MCF 10A (cell line): ENCODE results near the gene CIBAR2. TPM values are rescaled to one million over a fixed set of nuclear protein-coding genes. Genes with fewer than 3 reads are reported as not detected.

Experiments used
- BruUV-seq: library from RNA; stranded (reverse); fragments of 400-500 nt; replicated peaks from 2 replicates; lab custom pipeline; 2021; lab: Mats Ljungman, UMichigan
- CTCF ChIA-PET: fragments of 300-600 bp; sonication (Branson Sonifier 250); formaldehyde crosslinking; extraction: SDS; loops from one replicate; lab custom pipeline; 2021; ENCODE audit warnings: antibody characterized with exemption, inconsistent platforms; lab: Yijun Ruan, JAX
- POLR2A ChIA-PET: fragments of 300-600, 350-650 bp; sonication (Branson Sonifier 250); formaldehyde crosslinking; extraction: SDS; loops from one replicate; lab custom pipeline; 2020; ENCODE audit warnings: antibody characterized with exemption, inconsistent platforms; lab: Yijun Ruan, JAX
- DNase-seq: peaks from one replicate; pipeline ENCODE4 v3.0.0-alpha.2; 2018; ENCODE audit not compliant: unreplicated experiment
- H3K27ac Mint-ChIP-seq: one replicate; pipeline ENCODE4 v1.8.0; 2022; ENCODE audit warnings: mild to moderate bottlenecking, low read depth, mixed read lengths; ENCODE audit not compliant: unreplicated experiment
- H3K27me3 Mint-ChIP-seq: one replicate; pipeline ENCODE4 v1.8.0; 2022; ENCODE audit warnings: mixed read lengths; ENCODE audit not compliant: insufficient read depth, unreplicated experiment
- H3K36me3 Mint-ChIP-seq: one replicate; pipeline ENCODE4 v1.8.0; 2022; ENCODE audit warnings: mild to moderate bottlenecking, moderate library complexity, mixed read lengths; ENCODE audit not compliant: insufficient read depth, unreplicated experiment
- H3K4me1 Mint-ChIP-seq: one replicate; pipeline ENCODE4 v1.8.0; 2022; ENCODE audit warnings: mixed read lengths; ENCODE audit not compliant: insufficient read depth, unreplicated experiment
- H3K4me3 Mint-ChIP-seq: one replicate; pipeline ENCODE4 v1.8.0; 2022; ENCODE audit warnings: mild to moderate bottlenecking, moderate library complexity, mixed read lengths; ENCODE audit not compliant: unreplicated experiment
- H3K9me3 Mint-ChIP-seq: one replicate; pipeline ENCODE4 v1.8.0; 2022; ENCODE audit warnings: mixed read lengths; ENCODE audit not compliant: unreplicated experiment
- intact Hi-C: fragments of 100-400 bp; cut with micrococcal nuclease; formaldehyde crosslinking; loops from 2 replicates; pipeline ENCODE4 v1.14.1; 2022
- total RNA-seq: library from RNA; stranded (reverse); gene quantifications from 2 replicates; pipeline ENCODE4 v1.2.3, GENCODE V29; 2022
- TF ChIP-seq, protein P1 (sequence below): fragments of 200-600 bp; IDR thresholded peaks from one replicate; pipeline ENCODE4 v1.8.0; 2022; ENCODE audit warnings: antibody characterized with exemption, mild to moderate bottlenecking; ENCODE audit not compliant: unreplicated experiment

The CIBAR2 gene
- total RNA-seq, 1 experiment from 2014 or later = not detected

DNA sequence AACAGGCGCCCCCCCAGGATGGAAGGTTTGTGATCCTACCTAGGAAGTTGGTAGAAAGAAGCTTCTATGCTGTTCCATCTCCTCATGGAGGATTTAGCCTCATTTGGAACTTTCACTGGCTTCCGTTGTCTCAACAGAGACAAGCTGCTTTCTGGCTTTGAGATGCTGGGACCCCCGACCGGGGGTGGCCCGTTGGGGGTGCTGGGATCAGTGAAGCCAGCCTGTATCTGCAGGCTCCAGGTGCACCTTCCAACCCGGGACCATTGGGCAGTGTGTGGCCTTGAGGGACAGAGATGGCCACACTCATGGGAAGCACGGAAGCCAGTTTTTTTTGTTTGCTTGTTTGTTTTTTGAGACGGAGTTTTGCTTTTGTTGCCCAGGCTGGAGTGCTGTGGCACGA, 15.4 kb downstream of the CIBAR2 start:
- BruUV-seq = no TSS peak
- Mint-ChIP-seq H3K27ac (no peak overlapping the region), H3K4me1 (no peaks in the 10 kb centered on the region), H3K9me3 (no peaks in the 10 kb centered on the region), H3K4me3 (no peak overlapping the region), H3K36me3 (no peaks in the 10 kb centered on the region), H3K27me3 (peaks cover 12% of the 10 kb centered on the region)
- intact Hi-C loops = no loop called here
- TF ChIP-seq, protein P1, sequence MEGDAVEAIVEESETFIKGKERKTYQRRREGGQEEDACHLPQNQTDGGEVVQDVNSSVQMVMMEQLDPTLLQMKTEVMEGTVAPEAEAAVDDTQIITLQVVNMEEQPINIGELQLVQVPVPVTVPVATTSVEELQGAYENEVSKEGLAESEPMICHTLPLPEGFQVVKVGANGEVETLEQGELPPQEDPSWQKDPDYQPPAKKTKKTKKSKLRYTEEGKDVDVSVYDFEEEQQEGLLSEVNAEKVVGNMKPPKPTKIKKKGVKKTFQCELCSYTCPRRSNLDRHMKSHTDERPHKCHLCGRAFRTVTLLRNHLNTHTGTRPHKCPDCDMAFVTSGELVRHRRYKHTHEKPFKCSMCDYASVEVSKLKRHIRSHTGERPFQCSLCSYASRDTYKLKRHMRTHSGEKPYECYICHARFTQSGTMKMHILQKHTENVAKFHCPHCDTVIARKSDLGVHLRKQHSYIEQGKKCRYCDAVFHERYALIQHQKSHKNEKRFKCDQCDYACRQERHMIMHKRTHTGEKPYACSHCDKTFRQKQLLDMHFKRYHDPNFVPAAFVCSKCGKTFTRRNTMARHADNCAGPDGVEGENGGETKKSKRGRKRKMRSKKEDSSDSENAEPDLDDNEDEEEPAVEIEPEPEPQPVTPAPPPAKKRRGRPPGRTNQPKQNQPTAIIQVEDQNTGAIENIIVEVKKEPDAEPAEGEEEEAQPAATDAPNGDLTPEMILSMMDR = no peak
- DNase-seq = no peak
- ChIA-PET POLR2A (no interaction called here), CTCF (interaction anchor here (1.4 kb wide), 1 partner anchor 10 kb away, joined by 7 read pairs; no protein-coding TSS in a partner anchor)

GRCh38 chr16:85094812-85095211, 17.5 kb downstream of the CIBAR2 start:
- H3K4me3 Mint-ChIP-seq = no peak overlapping the region
- intact Hi-C loops = no loop called here

DNA sequence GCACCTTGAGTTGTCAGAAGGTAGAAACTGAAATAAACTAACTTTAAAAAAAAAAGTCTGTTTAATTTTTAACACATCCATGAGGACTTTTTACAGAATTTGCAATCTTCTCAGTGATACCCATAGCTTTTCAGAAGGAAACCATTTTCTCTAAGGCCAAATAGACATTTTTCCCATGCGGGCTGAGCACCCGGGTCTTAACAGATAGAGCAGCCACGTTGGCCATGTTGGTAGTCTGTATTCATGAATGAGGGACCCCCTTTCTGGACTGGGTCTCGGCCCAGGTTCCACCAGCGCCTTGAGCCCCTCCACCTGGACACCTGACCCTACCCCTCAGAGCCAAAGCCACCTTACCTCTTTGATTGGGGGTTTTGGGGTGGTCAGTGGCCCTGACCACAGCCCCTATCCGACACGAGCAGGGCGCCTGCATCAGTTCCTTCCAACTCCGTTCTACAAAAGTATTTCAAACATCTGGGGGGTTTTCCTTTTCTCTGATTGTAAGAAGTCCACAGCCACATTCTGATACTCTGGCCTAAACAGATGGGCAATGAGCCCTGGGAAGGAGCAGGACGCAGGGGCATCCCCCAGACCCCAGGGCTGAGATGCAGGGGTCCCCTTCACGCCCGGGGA, 18.0 kb downstream of the CIBAR2 start:
- POLR2A ChIA-PET = no interaction called here
- CTCF ChIA-PET = no interaction called here
- no peaks in the 10 kb centered on the region for H3K4me1 Mint-ChIP-seq
- TF ChIP-seq, protein P1 = no peak
- peaks cover 4% of the 10 kb centered on the region for H3K36me3 Mint-ChIP-seq
- H3K9me3 Mint-ChIP-seq = no peaks in the 10 kb centered on the region
- intact Hi-C loops = no loop called here
- no peak overlapping the region for H3K4me3 Mint-ChIP-seq
- DNase-seq = no peak
- H3K27me3 Mint-ChIP-seq = peaks cover 12% of the 10 kb centered on the region
- no peak overlapping the region for H3K27ac Mint-ChIP-seq
- no TSS peak for BruUV-seq

More at GRCh38 chr16:85094812-85095211, 17.5 kb downstream of the CIBAR2 start:
- ChIA-PET POLR2A (no interaction called here), CTCF (no interaction called here)
- Mint-ChIP-seq H3K36me3 (peaks cover 4% of the 10 kb centered on the region), H3K27me3 (peaks cover 12% of the 10 kb centered on the region), H3K9me3 (no peaks in the 10 kb centered on the region), H3K4me1 (no peaks in the 10 kb centered on the region), H3K27ac (no peak overlapping the region)
- TF ChIP-seq, protein P1 = no peak
- no TSS peak for BruUV-seq
- DNase-seq = no peak

GRCh38 chr16:85093705-85094104, 18.6 kb downstream of the CIBAR2 start:
- no TSS peak for BruUV-seq
- Mint-ChIP-seq H3K36me3 (peaks cover 4% of the 10 kb centered on the region), H3K27ac (no peak overlapping the region), H3K4me1 (no peaks in the 10 kb centered on the region), H3K4me3 (no peak overlapping the region), H3K9me3 (no peaks in the 10 kb centered on the region), H3K27me3 (peaks cover 12% of the 10 kb centered on the region)
- POLR2A ChIA-PET = no interaction called here
- CTCF ChIA-PET = interaction anchor here (0.5 kb wide), 1 partner anchor 114 kb away, joined by 4 read pairs; no protein-coding TSS in a partner anchor
- no peak for DNase-seq
- intact Hi-C loops = no loop called here
- TF ChIP-seq, protein P1 = no peak
